Measurements from ENCODE around the gene SLC19A1. TPM values are rescaled to one million over a fixed set of nuclear protein-coding genes. Genes with fewer than 3 reads are reported as not detected.

The SLC19A1 gene
- total RNA-seq, 1 experiment from 2014 or later: 25.4 TPM

GRCh38 chr21:45487161-45487806, 55.0 kb downstream of the SLC19A1 start:
- DNase-seq (ENCODE audit: unreplicated experiment): no peak
- peaks cover 5% of the 10 kb centered on the region for H3K4me1 Mint-ChIP-seq (ENCODE audit: insufficient read depth, unreplicated experiment)
- intact Hi-C loops (cut with micrococcal nuclease): no loop called here
- no TSS peak for BruUV-seq (replicated peaks)
- H3K4me3 Mint-ChIP-seq (ENCODE audit: unreplicated experiment): no peak overlapping the region
- TF ChIP-seq CTCF (IDR thresholded peaks at IDR 0.05; ENCODE audit: unreplicated experiment): no peak
- CTCF ChIA-PET: no interaction called here
- H3K36me3 Mint-ChIP-seq (ENCODE audit: insufficient read depth, unreplicated experiment): peaks cover 6% of the 10 kb centered on the region
- POLR2A ChIA-PET: no interaction called here
- H3K27me3 Mint-ChIP-seq (ENCODE audit: insufficient read depth, unreplicated experiment): no peaks in the 10 kb centered on the region
- no peaks in the 10 kb centered on the region for H3K9me3 Mint-ChIP-seq (ENCODE audit: unreplicated experiment)
- H3K27ac Mint-ChIP-seq (ENCODE audit: low read depth, unreplicated experiment): no peak overlapping the region

- no peak overlapping the region for H3K4me3 Mint-ChIP-seq (ENCODE audit: unreplicated experiment)
- no peaks in the 10 kb centered on the region for H3K4me1 Mint-ChIP-seq (ENCODE audit: insufficient read depth, unreplicated experiment)
- TF ChIP-seq CTCF (IDR thresholded peaks at IDR 0.05; ENCODE audit: unreplicated experiment): no peak
- H3K27me3 Mint-ChIP-seq (ENCODE audit: insufficient read depth, unreplicated experiment): no peaks in the 10 kb centered on the region
- CTCF ChIA-PET: no interaction called here
- H3K36me3 Mint-ChIP-seq (ENCODE audit: insufficient read depth, unreplicated experiment): peaks cover 6% of the 10 kb centered on the region
- POLR2A ChIA-PET: no interaction called here
- no TSS peak for BruUV-seq (replicated peaks)
- no peak for DNase-seq (ENCODE audit: unreplicated experiment)
- intact Hi-C loops (cut with micrococcal nuclease): no loop called here
- no peak overlapping the region for H3K27ac Mint-ChIP-seq (ENCODE audit: low read depth, unreplicated experiment)
- no peaks in the 10 kb centered on the region for H3K9me3 Mint-ChIP-seq (ENCODE audit: unreplicated experiment)
These were observed 55.6 kb downstream of the SLC19A1 start for GRCh38 chr21:45486443-45487160.

- Mint-ChIP-seq H3K27me3 (ENCODE audit: insufficient read depth, unreplicated experiment) (no peaks in the 10 kb centered on the region), H3K9me3 (ENCODE audit: unreplicated experiment) (no peaks in the 10 kb centered on the region), H3K4me3 (ENCODE audit: unreplicated experiment) (no peak overlapping the region), H3K4me1 (ENCODE audit: insufficient read depth, unreplicated experiment) (no peaks in the 10 kb centered on the region), H3K36me3 (ENCODE audit: insufficient read depth, unreplicated experiment) (peaks cover 6% of the 10 kb centered on the region), H3K27ac (ENCODE audit: low read depth, unreplicated experiment) (no peak overlapping the region)
- no peak for TF ChIP-seq CTCF (IDR thresholded peaks at IDR 0.05; ENCODE audit: unreplicated experiment)
- ChIA-PET POLR2A (no interaction called here), CTCF (no interaction called here)
- intact Hi-C loops (cut with micrococcal nuclease): no loop called here
- BruUV-seq (replicated peaks): no TSS peak
- no peak for DNase-seq (ENCODE audit: unreplicated experiment)
These were observed 56.4 kb downstream of the SLC19A1 start for GRCh38 chr21:45485686-45486442.

- Mint-ChIP-seq H3K4me3 (ENCODE audit: unreplicated experiment) (no peak overlapping the region), H3K27ac (ENCODE audit: low read depth, unreplicated experiment) (no peak overlapping the region), H3K9me3 (ENCODE audit: unreplicated experiment) (no peaks in the 10 kb centered on the region), H3K36me3 (ENCODE audit: insufficient read depth, unreplicated experiment) (no peaks in the 10 kb centered on the region), H3K27me3 (ENCODE audit: insufficient read depth, unreplicated experiment) (no peaks in the 10 kb centered on the region), H3K4me1 (ENCODE audit: insufficient read depth, unreplicated experiment) (no peaks in the 10 kb centered on the region)
- POLR2A ChIA-PET: no interaction called here
- DNase-seq (ENCODE audit: unreplicated experiment): no peak
- no TSS peak for BruUV-seq (replicated peaks)
- intact Hi-C loops (cut with micrococcal nuclease): no loop called here
- TF ChIP-seq CTCF (IDR thresholded peaks at IDR 0.05; ENCODE audit: unreplicated experiment): no peak
- CTCF ChIA-PET: no interaction called here
These were observed 57.9 kb downstream of the SLC19A1 start for GRCh38 chr21:45484318-45484717.
